IMR-90 (cell line): ENCODE measurements around the gene TMC7. TPM values are rescaled to one million over a fixed set of nuclear protein-coding genes. Genes with fewer than 3 reads are reported as not detected.

Source experiments
- ATAC-seq: fragments of 200-7000 bp; cut with Tn5 transposase; 2 replicates; pipeline ENCODE4 v1.9.1; 2020; ENCODE audit warnings: low read depth, mild to moderate bottlenecking, moderate library complexity
- BruUV-seq: library from RNA; stranded (reverse); fragments of 400-500 nt; replicated peaks from 2 replicates; lab custom pipeline; 2021; lab: Mats Ljungman, UMichigan
- CTCF ChIA-PET: fragments of 300-600 bp; formaldehyde crosslinking; extraction: SDS; loops from one replicate; lab custom pipeline; 2021; ENCODE audit warnings: antibody characterized with exemption; lab: Yijun Ruan, JAX
- POLR2A ChIA-PET: fragments of 300-600 bp; sonication (Branson Sonifier 250); formaldehyde crosslinking; loops from one replicate; lab custom pipeline; 2022; ENCODE audit warnings: antibody characterized with exemption; ENCODE audit not compliant: unreplicated experiment; lab: Charles Lee
- DNase-seq: peaks from one replicate; pipeline ENCODE4 v3.0.0; 2013
- H2AFZ ChIP-seq: replicated peaks from 2 replicates; pipeline ENCODE3; 2013; ENCODE audit warnings: low read length, mild to moderate bottlenecking; ENCODE audit not compliant: poor library complexity
- H2AK5ac ChIP-seq: 2 replicates; pipeline ENCODE4 v1.6.1; 2013; ENCODE audit warnings: low read depth, low read length, inconsistent platforms
- H2AK9ac ChIP-seq: replicated peaks from 2 replicates; pipeline ENCODE3; 2013; ENCODE audit warnings: mild to moderate bottlenecking, low read depth, low read length, moderate library complexity; ENCODE audit not compliant: poor library complexity
- H2BK120ac ChIP-seq: 2 replicates; pipeline ENCODE4 v1.6.1; 2013; ENCODE audit warnings: low read depth, low read length, inconsistent platforms
- H2BK15ac ChIP-seq: 3 replicates; pipeline ENCODE4 v1.6.1; 2013; ENCODE audit warnings: low read depth, low read length, inconsistent platforms
- H2BK20ac ChIP-seq: 2 replicates; pipeline ENCODE4 v1.6.1; 2013; ENCODE audit warnings: low read depth, mild to moderate bottlenecking, inconsistent platforms, low read length, moderate library complexity
- H2BK5ac ChIP-seq: 2 replicates; pipeline ENCODE4 v1.6.1; 2013; ENCODE audit warnings: mild to moderate bottlenecking, low read depth, low read length, inconsistent platforms; ENCODE audit not compliant: poor library complexity, severe bottlenecking
- H3K14ac ChIP-seq: replicated peaks from 2 replicates; pipeline ENCODE4 v1.6.1; 2013; ENCODE audit warnings: low read depth, low read length, inconsistent platforms
- H3K18ac ChIP-seq: 2 replicates; pipeline ENCODE4 v1.6.1; 2013; ENCODE audit warnings: low read depth, low read length, control low read depth
- H3K23ac ChIP-seq: 2 replicates; pipeline ENCODE4 v1.6.1; 2013; ENCODE audit warnings: low read depth, low read length, inconsistent platforms
- H3K27ac ChIP-seq: 2 replicates; pipeline ENCODE4 v1.5.1; 2013; ENCODE audit warnings: mild to moderate bottlenecking, control low read depth, low read length; ENCODE audit not compliant: insufficient read depth
- H3K27me3 ChIP-seq: 2 replicates; pipeline ENCODE4 v1.6.1; 2013; ENCODE audit warnings: low read length; ENCODE audit not compliant: control insufficient read depth, insufficient read depth
- H3K36me3 ChIP-seq: 2 replicates; pipeline ENCODE4 v1.6.1; 2013; ENCODE audit warnings: low read length, mixed read lengths; ENCODE audit not compliant: control insufficient read depth, insufficient read depth
- H3K4ac ChIP-seq: 2 replicates; pipeline ENCODE4 v1.6.1; 2013; ENCODE audit warnings: low read depth, low read length, inconsistent platforms
- H3K4me1 ChIP-seq: 2 replicates; pipeline ENCODE4 v1.6.1; 2013; ENCODE audit warnings: low read length, mixed read lengths; ENCODE audit not compliant: control insufficient read depth, insufficient read depth
- H3K4me2 ChIP-seq: 2 replicates; pipeline ENCODE4 v1.6.1; 2013; ENCODE audit warnings: low read depth, mild to moderate bottlenecking, control low read depth, low read length, moderate library complexity
- H3K4me3 ChIP-seq: 2 replicates; pipeline ENCODE4 v1.5.1; 2013; ENCODE audit warnings: low read depth, mild to moderate bottlenecking, control low read depth, low read length, moderate library complexity; ENCODE audit not compliant: insufficient read depth
- H3K56ac ChIP-seq: 2 replicates; pipeline ENCODE4 v1.6.1; 2013; ENCODE audit warnings: low read length, inconsistent platforms; ENCODE audit not compliant: insufficient read depth; ENCODE audit errors: extremely low read depth
- H3K79me1 ChIP-seq, 2 experiments: 2 replicates each; pipeline ENCODE4 v1.6.1; 2013; ENCODE audit warnings: low read length in 2 of 2, inconsistent platforms in 1 of 2, low read depth in 1 of 2
- H3K9ac ChIP-seq: 2 replicates; pipeline ENCODE4 v1.6.1; 2013; ENCODE audit warnings: low read depth, low read length, control low read depth
- H3K9me1 ChIP-seq: 2 replicates; pipeline ENCODE4 v1.6.1; 2013; ENCODE audit warnings: low read length, inconsistent platforms; ENCODE audit not compliant: insufficient read depth
- H3K9me3 ChIP-seq: 2 replicates; pipeline ENCODE4 v1.6.1; 2013; ENCODE audit warnings: low read length; ENCODE audit not compliant: control insufficient read depth, insufficient read depth
- H4K20me1 ChIP-seq: 2 replicates; pipeline ENCODE4 v1.6.1; 2013; ENCODE audit warnings: low read length, inconsistent platforms; ENCODE audit not compliant: insufficient read depth
- H4K5ac ChIP-seq: 2 replicates; pipeline ENCODE4 v1.6.1; 2013; ENCODE audit warnings: mild to moderate bottlenecking, low read depth, low read length, control low read depth
- H4K8ac ChIP-seq, 2 experiments: 2 replicates each; pipeline ENCODE4 v1.6.1; 2013; ENCODE audit warnings: low read depth in 2 of 2, low read length in 2 of 2, control low read depth in 1 of 2, inconsistent platforms in 1 of 2
- H4K91ac ChIP-seq: 2 replicates; pipeline ENCODE4 v1.6.1; 2013; ENCODE audit warnings: low read depth, low read length, inconsistent platforms; ENCODE audit not compliant: insufficient read depth
- CHD1 ChIP-seq: IDR thresholded peaks from 2 replicates; pipeline ENCODE4 v1.6.1; 2012; ENCODE audit warnings: low read depth, low read length, improper control_type of control experiment
- FOS ChIP-seq: fragments of 150-350 bp; IDR thresholded peaks from 2 replicates; pipeline ENCODE4 v1.6.1; 2016; ENCODE audit warnings: low read depth, low read length
- RAD21 ChIP-seq: IDR thresholded peaks from 2 replicates; pipeline ENCODE4 v1.6.1; 2012; ENCODE audit warnings: low read length, improper control_type of control experiment
- RCOR1 ChIP-seq: IDR thresholded peaks from 2 replicates; pipeline ENCODE4 v1.6.1; 2012; ENCODE audit warnings: mild to moderate bottlenecking, low read length, improper control_type of control experiment; ENCODE audit not compliant: insufficient replicate concordance
- USF2 ChIP-seq: fragments of 150-350 bp; IDR thresholded peaks from 2 replicates; pipeline ENCODE4 v1.6.1; 2017; ENCODE audit warnings: mild to moderate bottlenecking, antibody characterized with exemption, low read length, low read depth
- WGBS, 2 experiments: methylation state at CpG; one replicate each; pipeline versions ENCODE4 v1.1.5 to v1.1.7; 2013; ENCODE audit warnings: missing lambda C conversion rate in 2 of 2; ENCODE audit not compliant: insufficient read length in 1 of 2; ENCODE audit errors: extremely low coverage in 2 of 2; 5-methylcytosine and 5-hydroxymethylcytosine counted together
- dilution Hi-C: fragments of 300-500 bp; cut with HindIII; formaldehyde crosslinking; loops from one replicate; pipeline ENCODE4 v1.14.3; 2018; ENCODE audit warnings: low sequenced_read_pairs; ENCODE audit not compliant: unreplicated experiment
- in situ Hi-C: fragments of 300-500 bp; cut with MboI; formaldehyde crosslinking; loops from 3 replicates; pipeline ENCODE4 v1.14.3; 2019; ENCODE audit warnings: low sequenced_read_pairs, inconsistent platforms, mixed read lengths
- intact Hi-C: fragments of 100-400 bp; cut with micrococcal nuclease; formaldehyde crosslinking; loops from 2 replicates; pipeline ENCODE4 v1.10.0; 2022
- polyA plus RNA-seq, 3 experiments: library from polyadenylated mRNA; depleted of rRNA; stranded (reverse); fragments of >200 nt; gene quantifications; 2 replicates each; pipeline ENCODE4 v1.2.3, GENCODE V29; 2012; ENCODE audit warnings: low replicate concordance in 1 of 3
- total RNA-seq: library from RNA; depleted of rRNA; stranded (reverse); fragments of >200 nt; gene quantifications from 2 replicates; pipeline ENCODE4 v1.2.3, GENCODE V29; 2012

The TMC7 gene
- total and polyA plus RNA-seq, 2 of the 4 experiments (the other 2 are of a cell fraction): 0.27 to 0.36 TPM

- Histone ChIP-seq H3K4me3 (no peak overlapping the region), H2BK120ac (no peak overlapping the region), H2BK5ac (no peak overlapping the region), H3K27ac (no peak overlapping the region), H3K27me3 (peaks cover 1% of the 10 kb centered on the region; the same call in 1 of the 2 replicates), H3K36me3 (no peaks in the 10 kb centered on the region), H2BK15ac (no peak overlapping the region), H2BK20ac (no peak overlapping the region), H4K91ac (no peak overlapping the region), H4K5ac (no peak overlapping the region), H3K9ac (no peak overlapping the region), H3K9me3 (no peaks in the 10 kb centered on the region), H2AK5ac (no peak overlapping the region), H3K18ac (no peak overlapping the region), H2AK9ac (no peak overlapping the region), H3K4me2 (no peak overlapping the region), H3K23ac (no peak overlapping the region), H3K56ac (no peak overlapping the region), H4K8ac (no peak overlapping the region), H3K79me1 (no peaks in the 10 kb centered on the region), H4K20me1 (no peaks in the 10 kb centered on the region), H3K4me1 (no peaks in the 10 kb centered on the region), H3K14ac (no peak overlapping the region), H2AFZ (no peak overlapping the region), H3K9me1 (no peaks in the 10 kb centered on the region), H3K4ac (no peak overlapping the region)
- WGBS, 2 experiments: no CpG with 5 or more reads among the region's 7 CpGs
- in situ Hi-C loops (no loop called here), dilution Hi-C loops (no loop called here), intact Hi-C loops (no loop called here)
- TF ChIP-seq USF2 (no peak), RAD21 (no peak), CHD1 (no peak), FOS (no peak), RCOR1 (no peak)
- no peak for ATAC-seq
- no peak for DNase-seq
- ChIA-PET POLR2A (no interaction called here), CTCF (no interaction called here)
- no TSS peak for BruUV-seq
Observed at GRCh38 chr16:18943414-18943813, 40.3 kb upstream of the TMC7 start.
